ENCODE measurements around the gene KRT9. TPM values are rescaled to one million over a fixed set of nuclear protein-coding genes. Genes with fewer than 3 reads are reported as not detected.

KRT9 gene
- polyA plus RNA-seq, 2 donors = 0.12 to 0.24 TPM

DNA sequence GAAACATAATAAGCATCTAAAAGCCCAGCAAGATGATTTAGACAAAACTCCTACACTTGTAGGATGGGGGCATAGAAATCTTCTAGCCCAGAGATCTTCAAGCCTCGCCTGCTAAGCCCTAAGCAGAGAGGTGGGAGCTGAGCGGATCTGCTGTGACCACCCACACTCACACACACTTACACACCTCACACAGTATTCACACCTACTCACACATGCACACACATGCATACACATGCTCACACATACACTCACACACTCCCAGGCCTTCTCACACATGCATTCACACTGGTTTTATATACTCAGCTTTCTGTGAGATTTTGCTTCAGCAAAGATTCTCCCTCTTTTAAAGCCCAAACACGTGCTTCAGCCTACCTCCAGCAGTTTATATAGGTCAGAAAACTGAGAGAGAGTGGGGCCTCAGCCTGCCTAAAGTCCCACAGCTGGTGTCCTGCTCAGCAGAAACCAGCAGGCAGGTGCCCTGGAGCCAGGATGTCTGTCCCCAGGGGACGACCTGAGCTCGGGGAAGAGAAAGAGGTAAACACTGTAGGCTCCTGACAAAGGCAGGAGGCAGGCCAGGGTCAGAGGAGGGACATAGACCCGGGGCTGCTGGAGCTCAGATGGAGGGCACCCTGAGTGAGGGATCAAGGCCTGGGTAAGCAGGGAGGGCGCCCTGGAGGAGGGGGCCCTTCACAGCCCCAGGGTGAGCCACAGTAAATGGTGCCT lies 31.7 kb downstream of the KRT9 start:
- Histone ChIP-seq H3K27ac (ENCODE audit: low read depth in 2 of 2, low read length in 1 of 2) (no peak overlapping the region), H3K4me3 (ENCODE audit: low read depth in 1 of 2, low read length in 2 of 2) (no peak overlapping the region), H3K9me3 (ENCODE audit: control insufficient read depth in 2 of 2, insufficient read depth in 1 of 2, low read depth in 1 of 2, low read length in 1 of 2) (peaks cover 0 to 2% of the 10 kb centered on the region in 2 donors), H3K36me3 (ENCODE audit: control insufficient read depth in 2 of 2, insufficient read depth in 2 of 2, low read length in 1 of 2) (no peaks in the 10 kb centered on the region), H3K4me1 (ENCODE audit: control insufficient read depth in 2 of 2, insufficient read depth in 2 of 2, low read length in 1 of 2) (peaks cover 2 to 15% of the 10 kb centered on the region in 2 donors), H3K27me3 (ENCODE audit: control insufficient read depth in 1 of 2, insufficient read depth in 2 of 2, low read length in 2 of 2) (no peaks in the 10 kb centered on the region)
- 71 to 72% methylated on average over 7 of the region's 7 CpGs for WGBS, 2 donors

DNA sequence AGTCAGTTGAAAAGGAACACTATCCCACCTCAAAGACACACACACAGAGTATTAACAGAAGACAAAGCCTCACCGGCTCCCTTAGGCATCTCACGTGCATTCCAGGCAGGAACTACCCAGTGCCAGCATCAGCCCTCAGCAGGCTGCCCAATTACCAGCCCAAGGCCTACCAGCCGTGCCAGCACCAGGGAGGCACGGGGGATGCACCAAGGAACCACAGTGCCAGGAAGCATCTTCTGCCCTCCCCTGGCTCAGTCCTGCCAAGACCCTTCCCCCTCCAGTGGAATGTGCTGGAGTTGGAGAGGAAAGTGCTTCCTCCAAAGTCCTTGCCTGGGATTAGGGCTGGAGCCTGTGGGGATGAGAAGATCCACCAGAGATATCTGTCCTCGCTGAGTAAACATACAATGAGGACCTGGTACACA lies 32.8 kb downstream of the KRT9 start:
- Histone ChIP-seq H3K4me1 (ENCODE audit: control insufficient read depth in 2 of 2, insufficient read depth in 2 of 2, low read length in 1 of 2) (peaks cover 2 to 12% of the 10 kb centered on the region in 2 donors), H3K4me3 (ENCODE audit: low read depth in 1 of 2, low read length in 2 of 2) (no peak overlapping the region), H3K27ac (ENCODE audit: low read depth in 2 of 2, low read length in 1 of 2) (no peak overlapping the region), H3K36me3 (ENCODE audit: control insufficient read depth in 2 of 2, insufficient read depth in 2 of 2, low read length in 1 of 2) (no peaks in the 10 kb centered on the region), H3K9me3 (ENCODE audit: control insufficient read depth in 2 of 2, insufficient read depth in 1 of 2, low read depth in 1 of 2, low read length in 1 of 2) (peaks cover 0 to 2% of the 10 kb centered on the region in 2 donors), H3K27me3 (ENCODE audit: control insufficient read depth in 1 of 2, insufficient read depth in 2 of 2, low read length in 2 of 2) (no peaks in the 10 kb centered on the region)
- WGBS, 2 donors = 52 to 70% methylated on average over 5 of the region's 5 CpGs

DNA sequence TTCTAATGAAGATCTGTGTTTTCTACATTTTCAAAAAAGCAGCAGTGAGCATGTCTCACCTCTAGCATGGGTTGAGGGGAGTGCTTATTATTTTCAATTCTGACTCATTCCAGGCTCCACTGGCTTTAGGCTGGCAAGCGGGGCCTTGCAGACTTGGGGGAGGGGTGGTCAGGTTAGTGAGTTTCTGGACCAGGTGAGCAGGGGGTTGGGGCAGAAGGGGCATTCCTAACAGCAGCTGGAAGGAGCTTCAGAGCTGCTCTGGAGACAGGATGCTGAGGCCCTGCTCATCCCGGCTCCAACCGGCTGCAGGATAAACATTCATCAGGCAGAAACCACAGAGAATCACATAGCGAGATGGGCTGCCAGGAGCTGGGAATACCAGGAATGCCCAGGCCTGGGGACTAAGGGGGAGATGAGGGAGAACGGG lies 33.3 kb downstream of the KRT9 start:
- no peaks in the 10 kb centered on the region for H3K27me3 ChIP-seq (ENCODE audit: control insufficient read depth in 1 of 2, insufficient read depth in 2 of 2, low read length in 2 of 2)
- WGBS, 2 donors = 49 to 70% methylated on average over 5 of the region's 5 CpGs

DNA sequence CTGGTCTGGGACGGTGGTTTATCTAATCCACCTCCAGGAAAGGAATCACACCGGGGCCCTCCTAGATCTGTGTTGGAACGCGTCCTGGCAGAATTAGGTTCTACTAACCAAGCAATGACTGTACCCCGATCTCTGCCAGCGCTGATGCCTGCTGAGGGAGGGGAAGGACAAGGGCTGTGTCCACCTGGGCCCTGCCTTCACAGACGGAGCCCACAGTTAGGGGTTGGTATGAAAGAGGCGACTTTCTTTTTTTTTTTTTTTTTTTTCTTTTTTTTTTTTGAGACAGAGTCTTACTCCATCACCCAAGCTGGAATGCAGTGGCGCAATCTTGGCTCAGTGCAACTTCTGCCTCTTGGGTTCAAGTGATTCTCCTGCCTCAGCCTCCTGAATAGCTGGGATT lies 33.9 kb downstream of the KRT9 start:
- H3K27me3 ChIP-seq (ENCODE audit: control insufficient read depth in 1 of 2, insufficient read depth in 2 of 2, low read length in 2 of 2) = no peaks in the 10 kb centered on the region
- H3K36me3 ChIP-seq (ENCODE audit: control insufficient read depth in 2 of 2, insufficient read depth in 2 of 2, low read length in 1 of 2) = no peaks in the 10 kb centered on the region
- WGBS, 2 donors = 60 to 72% methylated on average over 9 of the region's 9 CpGs
- H3K27ac ChIP-seq (ENCODE audit: low read depth in 2 of 2, low read length in 1 of 2) = no peak overlapping the region
- H3K4me1 ChIP-seq (ENCODE audit: control insufficient read depth in 2 of 2, insufficient read depth in 2 of 2, low read length in 1 of 2) = peaks cover 2 to 12% of the 10 kb centered on the region in 2 donors
- no peak overlapping the region for H3K4me3 ChIP-seq (ENCODE audit: low read depth in 1 of 2, low read length in 2 of 2)
- H3K9me3 ChIP-seq (ENCODE audit: control insufficient read depth in 2 of 2, insufficient read depth in 1 of 2, low read depth in 1 of 2, low read length in 1 of 2) = peaks cover 0 to 2% of the 10 kb centered on the region in 2 donors

More for the DNA sequence above, 33.3 kb downstream of the KRT9 start:
- Histone ChIP-seq H3K4me1 (ENCODE audit: control insufficient read depth in 2 of 2, insufficient read depth in 2 of 2, low read length in 1 of 2) (peaks cover 2 to 12% of the 10 kb centered on the region in 2 donors), H3K27ac (ENCODE audit: low read depth in 2 of 2, low read length in 1 of 2) (no peak overlapping the region), H3K9me3 (ENCODE audit: control insufficient read depth in 2 of 2, insufficient read depth in 1 of 2, low read depth in 1 of 2, low read length in 1 of 2) (peaks cover 0 to 2% of the 10 kb centered on the region in 2 donors), H3K4me3 (ENCODE audit: low read depth in 1 of 2, low read length in 2 of 2) (no peak overlapping the region), H3K36me3 (ENCODE audit: control insufficient read depth in 2 of 2, insufficient read depth in 2 of 2, low read length in 1 of 2) (no peaks in the 10 kb centered on the region)

DNA sequence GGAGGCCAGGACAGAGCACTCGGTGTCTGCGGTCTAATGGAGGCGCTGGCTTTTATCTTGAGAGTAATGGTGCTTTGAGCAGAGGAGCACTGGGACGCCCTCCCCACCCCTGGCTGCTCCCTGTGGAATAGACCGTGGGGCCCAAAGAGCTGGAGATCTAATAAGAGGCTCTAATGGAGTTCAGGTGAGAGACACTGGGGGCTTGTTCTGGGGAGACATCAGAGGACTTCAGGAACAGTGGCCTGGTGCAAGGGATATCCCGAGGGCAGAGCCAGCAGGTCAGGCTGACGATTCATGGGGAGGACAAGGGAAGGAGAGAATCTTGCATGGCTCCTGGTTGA lies 34.3 kb downstream of the KRT9 start:
- H3K4me3 ChIP-seq (ENCODE audit: low read depth in 1 of 2, low read length in 2 of 2) = no peak overlapping the region
- peaks cover 2 to 12% of the 10 kb centered on the region in 2 donors for H3K4me1 ChIP-seq (ENCODE audit: control insufficient read depth in 2 of 2, insufficient read depth in 2 of 2, low read length in 1 of 2)
- no peaks in the 10 kb centered on the region for H3K36me3 ChIP-seq (ENCODE audit: control insufficient read depth in 2 of 2, insufficient read depth in 2 of 2, low read length in 1 of 2)
- H3K27me3 ChIP-seq (ENCODE audit: control insufficient read depth in 1 of 2, insufficient read depth in 2 of 2, low read length in 2 of 2) = no peaks in the 10 kb centered on the region
- H3K27ac ChIP-seq (ENCODE audit: low read depth in 2 of 2, low read length in 1 of 2) = no peak overlapping the region
- peaks cover 0 to 2% of the 10 kb centered on the region in 2 donors for H3K9me3 ChIP-seq (ENCODE audit: control insufficient read depth in 2 of 2, insufficient read depth in 1 of 2, low read depth in 1 of 2, low read length in 1 of 2)
- 79 to 82% methylated on average over 7 of the region's 7 CpGs for WGBS, 2 donors

DNA sequence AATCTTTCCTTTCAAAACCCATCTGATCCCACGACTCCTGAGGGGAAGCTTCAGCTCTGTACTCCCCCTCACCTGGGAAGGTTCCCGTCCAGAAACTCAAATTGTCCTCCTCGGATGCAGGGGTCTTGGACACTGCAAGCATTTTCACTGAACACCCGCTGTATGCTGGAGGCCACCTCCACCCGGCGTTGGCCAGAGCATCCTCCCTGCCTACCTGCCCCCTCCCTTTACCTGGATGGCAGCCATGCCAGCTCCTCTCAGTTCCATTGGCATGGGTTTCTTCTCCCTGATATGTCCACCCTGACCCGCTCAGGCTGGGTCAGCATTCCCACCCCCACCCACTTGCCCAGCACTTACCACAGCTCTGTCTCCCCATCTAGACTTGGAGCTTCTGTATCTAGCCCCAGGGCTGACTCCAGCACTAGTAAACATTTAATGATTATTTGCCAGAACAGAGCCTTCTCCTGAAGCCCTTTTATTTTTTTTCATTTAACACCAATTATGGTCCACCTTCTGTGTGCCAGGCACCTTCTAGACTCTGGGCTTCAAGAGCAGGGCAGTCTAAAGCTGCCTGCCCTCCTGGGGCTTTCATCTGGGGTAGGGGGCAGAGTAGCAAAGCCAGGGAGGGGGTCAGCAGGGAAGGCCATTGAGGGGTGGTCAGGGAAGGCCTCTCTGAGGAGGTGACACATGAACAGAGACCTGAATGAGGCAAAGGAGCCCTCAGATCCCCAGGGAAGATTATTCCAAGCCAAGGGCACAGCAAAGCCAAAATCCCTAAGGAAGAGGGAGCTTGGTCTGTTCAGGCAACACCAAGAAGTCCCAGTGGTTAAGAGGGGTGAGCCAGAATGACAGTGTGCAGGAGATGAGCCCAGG lies 34.9 kb downstream of the KRT9 start:
- peaks cover 0 to 2% of the 10 kb centered on the region in 2 donors for H3K9me3 ChIP-seq (ENCODE audit: control insufficient read depth in 2 of 2, insufficient read depth in 1 of 2, low read depth in 1 of 2, low read length in 1 of 2)
- H3K4me1 ChIP-seq (ENCODE audit: control insufficient read depth in 2 of 2, insufficient read depth in 2 of 2, low read length in 1 of 2) = peaks cover 2 to 12% of the 10 kb centered on the region in 2 donors
- WGBS, 2 donors = 80 to 88% methylated on average over 7 of the region's 7 CpGs
- no peaks in the 10 kb centered on the region for H3K36me3 ChIP-seq (ENCODE audit: control insufficient read depth in 2 of 2, insufficient read depth in 2 of 2, low read length in 1 of 2)
- H3K4me3 ChIP-seq (ENCODE audit: low read depth in 1 of 2, low read length in 2 of 2) = no peak overlapping the region
- H3K27ac ChIP-seq (ENCODE audit: low read depth in 2 of 2, low read length in 1 of 2) = no peak overlapping the region
- no peaks in the 10 kb centered on the region for H3K27me3 ChIP-seq (ENCODE audit: control insufficient read depth in 1 of 2, insufficient read depth in 2 of 2, low read length in 2 of 2)

DNA sequence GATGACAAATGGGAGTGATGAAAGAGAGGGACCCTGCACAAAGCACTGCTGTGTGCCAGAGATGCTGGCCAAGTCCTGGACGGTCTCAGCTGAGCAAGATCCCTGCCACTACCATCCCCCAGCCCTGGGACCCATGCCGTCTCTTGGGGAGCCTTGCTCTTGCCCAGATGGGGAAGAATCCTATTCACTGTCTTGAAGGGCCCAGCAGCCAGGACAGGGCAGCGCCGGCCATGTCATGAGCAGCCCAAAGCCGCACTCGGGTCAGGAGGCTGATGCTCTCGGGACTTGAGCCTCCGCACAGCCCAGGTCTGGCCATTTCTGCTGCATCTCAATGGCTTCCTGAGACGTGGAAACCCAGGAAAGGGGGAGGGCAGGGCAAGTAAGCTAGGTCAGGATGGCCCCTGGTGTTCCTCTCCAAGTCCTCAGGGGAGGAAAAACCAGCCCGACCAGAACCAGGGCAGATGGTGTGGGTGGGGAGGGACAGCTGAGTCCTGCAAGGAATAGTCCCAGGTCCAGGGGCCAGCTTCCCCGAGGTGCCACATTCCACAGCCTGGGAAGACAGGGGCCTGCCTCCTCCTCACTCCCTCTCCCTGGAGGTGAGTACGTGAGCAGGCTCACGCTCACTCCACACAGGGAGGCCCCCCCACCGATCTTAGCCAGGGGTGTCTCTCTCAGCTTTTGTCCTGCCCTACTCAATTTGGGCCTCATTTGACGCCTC lies 35.9 kb downstream of the KRT9 start:
- WGBS, 2 donors = 59 to 63% methylated on average over 15 of the region's 15 CpGs
- Histone ChIP-seq H3K4me3 (ENCODE audit: low read depth in 1 of 2, low read length in 2 of 2) (no peak overlapping the region), H3K4me1 (ENCODE audit: control insufficient read depth in 2 of 2, insufficient read depth in 2 of 2, low read length in 1 of 2) (peaks cover 2 to 12% of the 10 kb centered on the region in 2 donors), H3K27ac (ENCODE audit: low read depth in 2 of 2, low read length in 1 of 2) (no peak overlapping the region), H3K27me3 (ENCODE audit: control insufficient read depth in 1 of 2, insufficient read depth in 2 of 2, low read length in 2 of 2) (no peaks in the 10 kb centered on the region), H3K9me3 (ENCODE audit: control insufficient read depth in 2 of 2, insufficient read depth in 1 of 2, low read depth in 1 of 2, low read length in 1 of 2) (peaks cover 0 to 2% of the 10 kb centered on the region in 2 donors), H3K36me3 (ENCODE audit: control insufficient read depth in 2 of 2, insufficient read depth in 2 of 2, low read length in 1 of 2) (no peaks in the 10 kb centered on the region)

DNA sequence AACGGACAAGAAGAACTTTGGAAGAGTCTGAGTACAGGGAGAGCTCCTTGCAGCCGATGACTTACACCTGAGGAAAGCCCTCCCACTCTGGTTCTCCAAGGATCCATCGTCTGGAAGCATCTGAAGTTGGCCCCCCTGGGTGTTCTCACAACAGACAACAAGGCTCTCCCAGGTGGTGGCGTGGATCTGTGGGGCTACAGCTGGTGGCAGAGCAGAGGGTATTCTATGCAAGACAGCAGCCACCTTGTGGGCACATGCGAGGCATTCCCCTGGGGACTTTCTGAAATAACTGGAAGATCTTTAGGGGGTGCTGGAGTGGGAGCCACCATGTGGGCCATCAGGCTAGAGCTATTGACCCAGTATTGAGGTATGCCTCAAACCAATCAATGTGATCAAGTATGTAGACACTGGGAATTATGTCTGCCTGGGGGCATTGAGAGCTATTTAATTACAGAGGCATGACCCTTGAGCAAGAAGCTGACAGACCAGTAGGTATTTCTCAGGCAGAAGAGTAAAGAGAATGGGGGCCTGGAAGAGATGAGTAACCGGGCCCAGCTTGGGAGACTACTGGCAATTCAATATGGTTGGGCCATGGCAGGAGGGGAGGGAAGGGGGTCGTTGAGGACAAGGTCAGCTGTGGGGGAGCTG lies 36.8 kb downstream of the KRT9 start:
- WGBS, 2 donors = 77 to 85% methylated on average over 7 of the region's 7 CpGs

DNA sequence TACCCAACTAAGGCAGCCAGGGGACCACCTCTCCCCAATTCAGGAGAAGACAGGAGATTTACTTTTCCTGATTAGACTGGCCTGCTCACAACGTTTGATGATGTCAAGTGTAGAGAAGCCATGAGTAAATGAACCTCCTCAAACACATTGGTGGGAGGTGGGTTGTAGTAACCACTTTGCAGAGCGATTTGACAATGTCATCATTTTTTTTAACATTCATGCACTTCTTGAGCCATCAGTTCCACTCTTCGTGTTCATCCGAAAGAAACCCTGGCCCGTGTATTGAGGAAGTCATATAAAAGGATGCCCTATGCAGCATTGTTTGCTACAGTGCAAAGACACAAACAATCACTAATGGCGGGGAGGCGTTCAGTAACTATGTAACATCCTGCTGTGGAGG lies 38.2 kb downstream of the KRT9 start:
- H3K4me3 ChIP-seq (ENCODE audit: low read depth in 1 of 2, low read length in 2 of 2) = no peak overlapping the region
- WGBS, 2 donors = 81 to 85% methylated on average over 7 of the region's 7 CpGs
- H3K4me1 ChIP-seq (ENCODE audit: control insufficient read depth in 2 of 2, insufficient read depth in 2 of 2, low read length in 1 of 2) = peaks cover 2 to 16% of the 10 kb centered on the region in 2 donors
- no peak overlapping the region for H3K27ac ChIP-seq (ENCODE audit: low read depth in 2 of 2, low read length in 1 of 2)
- no peaks in the 10 kb centered on the region for H3K27me3 ChIP-seq (ENCODE audit: control insufficient read depth in 1 of 2, insufficient read depth in 2 of 2, low read length in 2 of 2)
- H3K36me3 ChIP-seq (ENCODE audit: control insufficient read depth in 2 of 2, insufficient read depth in 2 of 2, low read length in 1 of 2) = no peaks in the 10 kb centered on the region
- H3K9me3 ChIP-seq (ENCODE audit: control insufficient read depth in 2 of 2, insufficient read depth in 1 of 2, low read depth in 1 of 2, low read length in 1 of 2) = peaks cover 0 to 2% of the 10 kb centered on the region in 2 donors

More for the DNA sequence above, 36.8 kb downstream of the KRT9 start:
- no peaks in the 10 kb centered on the region for H3K36me3 ChIP-seq (ENCODE audit: control insufficient read depth in 2 of 2, insufficient read depth in 2 of 2, low read length in 1 of 2)
- no peak overlapping the region for H3K4me3 ChIP-seq (ENCODE audit: low read depth in 1 of 2, low read length in 2 of 2)
- no peak overlapping the region for H3K27ac ChIP-seq (ENCODE audit: low read depth in 2 of 2, low read length in 1 of 2)
- no peaks in the 10 kb centered on the region for H3K27me3 ChIP-seq (ENCODE audit: control insufficient read depth in 1 of 2, insufficient read depth in 2 of 2, low read length in 2 of 2)
- peaks cover 0 to 2% of the 10 kb centered on the region in 2 donors for H3K9me3 ChIP-seq (ENCODE audit: control insufficient read depth in 2 of 2, insufficient read depth in 1 of 2, low read depth in 1 of 2, low read length in 1 of 2)
- peaks cover 2 to 12% of the 10 kb centered on the region in 2 donors for H3K4me1 ChIP-seq (ENCODE audit: control insufficient read depth in 2 of 2, insufficient read depth in 2 of 2, low read length in 1 of 2)
